PFSK-1 (cell line): ENCODE results near the gene THEMIS.

ENCODE experiments used
- FOXP2 ChIP-seq: optimal IDR thresholded peaks from 2 replicates; pipeline ENCODE3; 2011; ENCODE audit warnings: borderline replicate concordance, control low read depth, inconsistent platforms; ENCODE audit not compliant: insufficient read depth; ENCODE audit errors: extremely low read length, extremely low read depth
- POLR2AphosphoS5 ChIP-seq: IDR thresholded peaks from 2 replicates; pipeline ENCODE4 v1.6.1; 2012; ENCODE audit warnings: low read depth, mild to moderate bottlenecking, control low read depth, low read length, moderate library complexity
- SIN3A ChIP-seq: IDR thresholded peaks from 2 replicates; pipeline ENCODE4 v1.6.1; 2012; ENCODE audit warnings: mild to moderate bottlenecking, low read length, moderate library complexity, borderline replicate concordance; ENCODE audit not compliant: insufficient read depth
- TAF1 ChIP-seq: IDR thresholded peaks from 2 replicates; pipeline ENCODE4 v1.6.1; 2012; ENCODE audit warnings: low read length, control low read depth, borderline replicate concordance; ENCODE audit not compliant: insufficient read depth
- TF ChIP-seq, protein P1 (sequence below), 2 experiments: IDR thresholded peaks; 2 replicates each; pipeline versions ENCODE4 v1.6.1 to v1.8.0; 2011 to 2012; ENCODE audit warnings: low read depth in 2 of 2, low read length in 2 of 2, control low read depth in 1 of 2, inconsistent platforms in 1 of 2, mild to moderate bottlenecking in 1 of 2, moderate library complexity in 1 of 2; ENCODE audit not compliant: insufficient read depth in 1 of 2

Gene THEMIS

DNA sequence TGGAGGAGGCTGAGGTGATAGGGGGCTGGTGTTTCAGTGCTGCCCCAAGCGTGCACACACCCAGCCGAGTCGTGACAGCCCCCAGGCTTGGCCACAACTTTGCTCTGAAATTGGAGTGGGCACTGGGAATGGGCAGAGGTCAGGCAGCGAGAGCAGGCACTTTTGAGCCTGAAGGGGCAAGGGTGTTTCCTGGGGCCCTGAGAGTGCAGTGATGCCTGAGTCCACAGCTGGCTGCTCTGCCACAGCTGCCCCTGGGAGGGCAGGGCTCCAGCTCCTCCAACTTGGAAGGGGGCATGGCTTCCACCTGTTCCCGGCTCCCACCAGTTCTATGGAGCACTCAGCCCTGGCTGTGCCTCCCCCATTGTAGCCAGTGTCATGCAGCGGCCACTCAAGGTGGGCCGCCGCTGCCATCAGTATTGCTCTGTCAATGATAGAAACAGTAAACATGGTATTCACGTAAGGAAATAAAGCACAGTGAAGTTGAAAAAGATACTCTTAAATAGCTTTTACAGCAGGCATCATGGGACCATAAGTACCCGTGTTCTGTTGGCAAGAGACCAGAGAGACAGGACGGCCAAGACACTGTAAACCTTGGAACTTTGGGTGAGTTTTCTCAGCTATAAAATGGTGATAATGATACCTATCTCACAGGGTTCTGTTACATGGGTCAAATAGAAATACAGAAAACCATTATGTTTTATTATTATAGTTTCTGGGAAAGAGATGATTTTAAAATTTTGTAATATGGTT, 108.9 kb downstream of the THEMIS start:
- TF ChIP-seq FOXP2 (no peak), POLR2AphosphoS5 (no peak)

DNA sequence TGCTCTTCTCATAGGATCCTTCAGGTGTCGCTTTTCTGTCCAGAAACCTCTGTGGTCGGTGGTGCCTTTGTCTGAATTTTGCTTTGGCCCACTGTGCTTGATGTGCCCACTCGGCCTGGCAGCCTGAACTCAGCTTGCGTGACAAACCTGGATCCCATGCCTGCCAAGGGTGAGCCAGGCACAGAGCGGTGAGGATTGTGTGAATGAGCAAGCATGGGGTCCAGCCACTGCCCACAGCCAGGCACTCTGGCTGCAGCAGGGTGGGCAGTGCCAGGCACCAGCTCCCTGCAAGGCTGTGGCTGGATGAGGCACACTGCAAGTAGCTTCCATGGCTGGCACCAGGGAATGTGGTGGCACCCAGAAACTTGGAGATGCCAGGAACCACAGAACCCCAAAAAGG, 110.3 kb downstream of the THEMIS start:
- no peak for TF ChIP-seq TAF1
- TF ChIP-seq, protein P1, sequence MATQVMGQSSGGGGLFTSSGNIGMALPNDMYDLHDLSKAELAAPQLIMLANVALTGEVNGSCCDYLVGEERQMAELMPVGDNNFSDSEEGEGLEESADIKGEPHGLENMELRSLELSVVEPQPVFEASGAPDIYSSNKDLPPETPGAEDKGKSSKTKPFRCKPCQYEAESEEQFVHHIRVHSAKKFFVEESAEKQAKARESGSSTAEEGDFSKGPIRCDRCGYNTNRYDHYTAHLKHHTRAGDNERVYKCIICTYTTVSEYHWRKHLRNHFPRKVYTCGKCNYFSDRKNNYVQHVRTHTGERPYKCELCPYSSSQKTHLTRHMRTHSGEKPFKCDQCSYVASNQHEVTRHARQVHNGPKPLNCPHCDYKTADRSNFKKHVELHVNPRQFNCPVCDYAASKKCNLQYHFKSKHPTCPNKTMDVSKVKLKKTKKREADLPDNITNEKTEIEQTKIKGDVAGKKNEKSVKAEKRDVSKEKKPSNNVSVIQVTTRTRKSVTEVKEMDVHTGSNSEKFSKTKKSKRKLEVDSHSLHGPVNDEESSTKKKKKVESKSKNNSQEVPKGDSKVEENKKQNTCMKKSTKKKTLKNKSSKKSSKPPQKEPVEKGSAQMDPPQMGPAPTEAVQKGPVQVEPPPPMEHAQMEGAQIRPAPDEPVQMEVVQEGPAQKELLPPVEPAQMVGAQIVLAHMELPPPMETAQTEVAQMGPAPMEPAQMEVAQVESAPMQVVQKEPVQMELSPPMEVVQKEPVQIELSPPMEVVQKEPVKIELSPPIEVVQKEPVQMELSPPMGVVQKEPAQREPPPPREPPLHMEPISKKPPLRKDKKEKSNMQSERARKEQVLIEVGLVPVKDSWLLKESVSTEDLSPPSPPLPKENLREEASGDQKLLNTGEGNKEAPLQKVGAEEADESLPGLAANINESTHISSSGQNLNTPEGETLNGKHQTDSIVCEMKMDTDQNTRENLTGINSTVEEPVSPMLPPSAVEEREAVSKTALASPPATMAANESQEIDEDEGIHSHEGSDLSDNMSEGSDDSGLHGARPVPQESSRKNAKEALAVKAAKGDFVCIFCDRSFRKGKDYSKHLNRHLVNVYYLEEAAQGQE (IDR thresholded peaks at IDR 0.05; ENCODE audit: insufficient read depth in 1 of 2, low read depth in 2 of 2, low read length in 2 of 2) = no peak
- no peak for TF ChIP-seq SIN3A
- TF ChIP-seq POLR2AphosphoS5 = no peak
- no peak for TF ChIP-seq FOXP2

DNA sequence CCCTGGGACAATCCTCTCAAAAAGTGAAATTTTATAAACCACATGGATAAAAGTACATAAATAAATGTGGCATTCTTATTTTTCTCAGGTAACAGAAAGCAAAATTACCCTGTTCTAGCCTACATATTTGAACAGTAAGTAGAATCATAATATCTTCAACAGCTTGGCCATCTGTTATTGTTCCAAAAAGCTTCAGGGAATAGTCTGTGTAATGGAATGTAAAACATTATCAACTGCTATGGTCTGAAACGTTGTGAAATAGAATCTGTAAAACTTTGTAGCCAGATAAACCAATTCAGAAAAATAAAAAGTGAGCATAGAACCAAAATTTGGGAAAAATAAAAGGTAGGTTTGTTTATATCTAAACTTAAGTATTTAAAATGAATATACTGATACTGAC, 114.7 kb downstream of the THEMIS start:
- no peak for TF ChIP-seq POLR2AphosphoS5
- TF ChIP-seq SIN3A = no peak
- TF ChIP-seq TAF1 = no peak
- TF ChIP-seq, protein P1 (IDR thresholded peaks at IDR 0.05; ENCODE audit: insufficient read depth in 1 of 2, low read depth in 2 of 2, low read length in 2 of 2) = no peak
- no peak for TF ChIP-seq FOXP2

GRCh38 chr6:127784468-127784867, 116.4 kb downstream of the THEMIS start:
- no peak for TF ChIP-seq TAF1
- no peak for TF ChIP-seq POLR2AphosphoS5
- TF ChIP-seq SIN3A = no peak
- TF ChIP-seq FOXP2 = no peak
- TF ChIP-seq, protein P1 (IDR thresholded peaks at IDR 0.05; ENCODE audit: insufficient read depth in 1 of 2, low read depth in 2 of 2, low read length in 2 of 2) = no peak

- TF ChIP-seq POLR2AphosphoS5 (no peak), SIN3A (no peak), FOXP2 (no peak), TAF1 (no peak)
- TF ChIP-seq, protein P1 (IDR thresholded peaks at IDR 0.05; ENCODE audit: insufficient read depth in 1 of 2, low read depth in 2 of 2, low read length in 2 of 2) = no peak
These were observed 124.5 kb downstream of the THEMIS start for GRCh38 chr6:127776320-127776719.
